DMS79 treated with DMSO at 0.1 percent for 48 hours (cell line): ENCODE data around the gene ATG14.
"Not testable (repeated sequence)": the region's sequence is repeated elsewhere in the genome, so short reads cannot be mapped to it uniquely, and the experiment has no call there.

Source experiments
- DNase-seq: peaks from one replicate; lab custom pipeline; 2025; lab: John Stamatoyannopoulos, UW

Gene ATG14

GRCh38 chr14:55350461-55350860 is 61.2 kb downstream of the ATG14 start:
- DNase-seq = no peak

GRCh38 chr14:55349565-55349964 is 62.1 kb downstream of the ATG14 start:
- no peak for DNase-seq

- no peak for DNase-seq
These were observed 62.7 kb downstream of the ATG14 start for GRCh38 chr14:55348766-55349453.

GRCh38 chr14:55347748-55348147 is 63.9 kb downstream of the ATG14 start:
- no peak for DNase-seq

- no peak for DNase-seq
These were observed 64.6 kb downstream of the ATG14 start for GRCh38 chr14:55347040-55347439.

- not testable (repeated sequence) for DNase-seq
These were observed 67.0 kb downstream of the ATG14 start for GRCh38 chr14:55344582-55345163.

GRCh38 chr14:55341781-55342180 is 69.8 kb downstream of the ATG14 start:
- no peak for DNase-seq

GRCh38 chr14:55340482-55340881 is 71.1 kb downstream of the ATG14 start:
- no peak for DNase-seq

GRCh38 chr14:55339770-55340169 is 71.9 kb downstream of the ATG14 start:
- DNase-seq = no peak

- DNase-seq = no peak
These were observed 74.9 kb downstream of the ATG14 start for GRCh38 chr14:55336691-55337090.

- no peak for DNase-seq
These were observed 75.5 kb downstream of the ATG14 start for GRCh38 chr14:55336162-55336561.

GRCh38 chr14:55333711-55334485 is 77.7 kb downstream of the ATG14 start:
- no peak for DNase-seq

GRCh38 chr14:55332654-55333570 is 78.7 kb downstream of the ATG14 start:
- peak; percentile 13 for DNase-seq

GRCh38 chr14:55329999-55330710 is 81.5 kb downstream of the ATG14 start:
- no peak for DNase-seq

- no peak for DNase-seq
These were observed 83.3 kb downstream of the ATG14 start for GRCh38 chr14:55328317-55328716.

- no peak for DNase-seq
These were observed 84.5 kb downstream of the ATG14 start for GRCh38 chr14:55327179-55327578.

- no peak for DNase-seq
These were observed 86.8 kb downstream of the ATG14 start for GRCh38 chr14:55324812-55325211.

GRCh38 chr14:55323910-55324309 is 87.7 kb downstream of the ATG14 start:
- no peak for DNase-seq

GRCh38 chr14:55318694-55319093 is 92.9 kb downstream of the ATG14 start:
- no peak for DNase-seq

- DNase-seq = no peak
These were observed 93.9 kb downstream of the ATG14 start for GRCh38 chr14:55317542-55318306.

GRCh38 chr14:55316564-55316963 is 95.1 kb downstream of the ATG14 start:
- DNase-seq = no peak
